ENCODE data around the gene CDH2. TPM values are rescaled to one million over a fixed set of nuclear protein-coding genes. Genes with fewer than 3 reads are reported as not detected.

The CDH2 gene
- total and polyA plus RNA-seq, 9 donors: 2.9 to 78.3 (median 11.2) TPM

GRCh38 chr18:28147674-28148171 lies 29.2 kb downstream of the CDH2 start:
- Histone ChIP-seq H3K27ac (no peak overlapping the region), H3K4me3 (no peak overlapping the region), H3K36me3 (no peaks in the 10 kb centered on the region), H3K9me3 (no peaks in the 10 kb centered on the region), H3K4me1 (ENCODE audit: insufficient read depth) (peaks cover 3% of the 10 kb centered on the region), H3K27me3 (no peaks in the 10 kb centered on the region)
- 26 to 52% (median 31%) methylated on average over 5 of the region's 5 CpGs for WGBS, 3 donors
- TF ChIP-seq CTCF (IDR thresholded peaks at IDR 0.05) (no peak), POLR2A (IDR thresholded peaks at IDR 0.05) (no peak), EP300 (IDR thresholded peaks at IDR 0.05) (no peak)
- intact Hi-C loops (cut with DNase I): no loop called here
- DNase-seq: no peak

GRCh38 chr18:28143725-28144124 lies 33.2 kb downstream of the CDH2 start:
- H3K27ac ChIP-seq: no peak overlapping the region
- no peaks in the 10 kb centered on the region for H3K9me3 ChIP-seq
- H3K27me3 ChIP-seq: no peaks in the 10 kb centered on the region
- no peaks in the 10 kb centered on the region for H3K36me3 ChIP-seq
- intact Hi-C loops (cut with DNase I): no loop called here
- no peak for TF ChIP-seq POLR2A (IDR thresholded peaks at IDR 0.05)
- no peaks in the 10 kb centered on the region for H3K4me1 ChIP-seq (ENCODE audit: insufficient read depth)
- no peak overlapping the region for H3K4me3 ChIP-seq
- DNase-seq: no peak
- WGBS, 3 donors: 78 to 90% (median 82%) methylated on average over 2 of the region's 2 CpGs

GRCh38 chr18:28138816-28139215 lies 38.1 kb downstream of the CDH2 start:
- H3K36me3 ChIP-seq: no peaks in the 10 kb centered on the region
- no peak for DNase-seq
- 86 to 94% (median 92%) methylated on average over 3 of the region's 3 CpGs for WGBS, 3 donors
- no peaks in the 10 kb centered on the region for H3K9me3 ChIP-seq
- H3K4me1 ChIP-seq (ENCODE audit: insufficient read depth): no peaks in the 10 kb centered on the region
- H3K27me3 ChIP-seq: no peaks in the 10 kb centered on the region
- intact Hi-C loops (cut with DNase I): no loop called here
- no peak for TF ChIP-seq CTCF (IDR thresholded peaks at IDR 0.05)
- H3K4me3 ChIP-seq: no peak overlapping the region
- H3K27ac ChIP-seq: no peak overlapping the region

- intact Hi-C loops (cut with DNase I): no loop called here
- Histone ChIP-seq H3K4me1 (ENCODE audit: insufficient read depth) (no peaks in the 10 kb centered on the region), H3K4me3 (no peak overlapping the region), H3K9me3 (no peaks in the 10 kb centered on the region), H3K27me3 (no peaks in the 10 kb centered on the region), H3K36me3 (no peaks in the 10 kb centered on the region), H3K27ac (no peak overlapping the region)
- 85 to 92% (median 90%) methylated on average over 4 of the region's 4 CpGs for WGBS, 3 donors
- TF ChIP-seq EP300 (IDR thresholded peaks at IDR 0.05) (no peak), CTCF (IDR thresholded peaks at IDR 0.05) (no peak), POLR2A (IDR thresholded peaks at IDR 0.05) (no peak)
- no peak for DNase-seq
Measured at GRCh38 chr18:28136071-28136470, 40.9 kb downstream of the CDH2 start.

- DNase-seq: no peak
- no peak for TF ChIP-seq POLR2A (IDR thresholded peaks at IDR 0.05)
- TF ChIP-seq CTCF (IDR thresholded peaks at IDR 0.05): no peak
- TF ChIP-seq EP300 (IDR thresholded peaks at IDR 0.05): no peak
- intact Hi-C loops (cut with DNase I): no loop called here
- Histone ChIP-seq H3K4me1 (ENCODE audit: insufficient read depth) (no peaks in the 10 kb centered on the region), H3K36me3 (no peaks in the 10 kb centered on the region), H3K9me3 (no peaks in the 10 kb centered on the region), H3K4me3 (no peak overlapping the region), H3K27me3 (no peaks in the 10 kb centered on the region), H3K27ac (no peak overlapping the region)
- 95 to 96% (median 95%) methylated on average over 7 of the region's 7 CpGs for WGBS, 3 donors
Measured at GRCh38 chr18:28134774-28135173, 42.2 kb downstream of the CDH2 start.

Data from ovary (tissue), 9 donors.